Neuronal stem cell (in vitro differentiated cells): Measurements from ENCODE around the gene STK39.

Source experiments
- DNase-seq: peaks from one replicate; pipeline ENCODE4 v3.0.0-alpha.2; 2013; ENCODE audit warnings: low spot score
- H2AFZ ChIP-seq: one replicate; pipeline ENCODE4 v1.6.1; 2013; ENCODE audit warnings: mild to moderate bottlenecking, low read length, inconsistent platforms
- H2AK5ac ChIP-seq: 2 replicates; pipeline ENCODE4 v1.6.1; 2013; ENCODE audit warnings: low read depth, mild to moderate bottlenecking, inconsistent platforms, low read length, moderate library complexity, mixed read lengths
- H2BK120ac ChIP-seq: 2 replicates; pipeline ENCODE4 v1.6.1; 2013; ENCODE audit warnings: low read depth, mild to moderate bottlenecking, inconsistent platforms, low read length, moderate library complexity, mixed read lengths
- H2BK12ac ChIP-seq: one replicate; pipeline ENCODE4 v1.6.1; 2013; ENCODE audit warnings: low read length, inconsistent platforms
- H2BK15ac ChIP-seq: 2 replicates; pipeline ENCODE4 v1.6.1; 2013; ENCODE audit warnings: mild to moderate bottlenecking, low read length, inconsistent platforms, mixed read lengths
- H2BK5ac ChIP-seq: one replicate; pipeline ENCODE4 v1.6.1; 2013; ENCODE audit warnings: inconsistent platforms, mild to moderate bottlenecking, low read length, moderate library complexity
- H3K14ac ChIP-seq: one replicate; pipeline ENCODE4 v1.6.1; 2013; ENCODE audit warnings: low read length, inconsistent platforms
- H3K18ac ChIP-seq: 2 replicates; pipeline ENCODE4 v1.6.1; 2013; ENCODE audit warnings: low read length, inconsistent platforms
- H3K23ac ChIP-seq: 2 replicates; pipeline ENCODE4 v1.6.1; 2013; ENCODE audit warnings: low read depth, mild to moderate bottlenecking, mixed read lengths, low read length, inconsistent platforms; ENCODE audit not compliant: poor library complexity
- H3K27ac ChIP-seq: replicated peaks from 3 replicates; pipeline ENCODE4 v1.5.1; 2013; ENCODE audit warnings: low read length, inconsistent platforms
- H3K27me3 ChIP-seq, 3 experiments: 2 replicates each; pipeline ENCODE4 v1.6.1; 2013; ENCODE audit warnings: low read length in 3 of 3, mild to moderate bottlenecking in 2 of 3, inconsistent platforms in 1 of 3, low read depth in 1 of 3, mixed read lengths in 1 of 3, moderate library complexity in 1 of 3; ENCODE audit not compliant: control insufficient read depth in 3 of 3, insufficient read depth in 3 of 3
- H3K36me3 ChIP-seq, 2 donors: replicated peaks in 1 of 2; 2 replicates each; pipeline ENCODE4 v1.6.1; 2013; ENCODE audit warnings: low read length in 2 of 2; ENCODE audit not compliant: control insufficient read depth in 2 of 2, insufficient read depth in 2 of 2
- H3K4ac ChIP-seq: 2 replicates; pipeline ENCODE4 v1.6.1; 2013; ENCODE audit warnings: inconsistent platforms, mild to moderate bottlenecking, low read length, moderate library complexity
- H3K4me1 ChIP-seq, 2 donors: 1 replicate in 1 of 2; 2 replicates in 1 of 2; pipeline ENCODE4 v1.6.1; 2013; ENCODE audit warnings: low read length in 2 of 2, low read depth in 1 of 2; ENCODE audit not compliant: control insufficient read depth in 2 of 2, insufficient read depth in 1 of 2
- H3K4me2 ChIP-seq: one replicate; pipeline ENCODE4 v1.6.1; 2013; ENCODE audit warnings: mild to moderate bottlenecking, low read length, inconsistent platforms; ENCODE audit not compliant: insufficient read depth, poor library complexity, severe bottlenecking
- H3K4me3 ChIP-seq, 2 donors: 2 replicates each; pipeline ENCODE4 v1.5.1; 2013; ENCODE audit warnings: low read length in 2 of 2, mild to moderate bottlenecking in 2 of 2, inconsistent platforms in 1 of 2, moderate library complexity in 1 of 2
- H3K79me1 ChIP-seq: one replicate; pipeline ENCODE4 v1.6.1; 2013; ENCODE audit warnings: low read depth, mild to moderate bottlenecking, inconsistent platforms, low read length, moderate library complexity
- H3K9ac ChIP-seq: one replicate; pipeline ENCODE4 v1.6.1; 2013; ENCODE audit warnings: mild to moderate bottlenecking, low read depth, low read length, inconsistent platforms; ENCODE audit not compliant: poor library complexity
- H3K9me3 ChIP-seq, 2 donors: replicated peaks in 1 of 2; 2 replicates each; pipeline versions ENCODE3 to v1.6.1; 2013; ENCODE audit warnings: low read length in 2 of 2, mild to moderate bottlenecking in 2 of 2, inconsistent platforms in 1 of 2, low read depth in 1 of 2, mixed read lengths in 1 of 2, moderate library complexity in 1 of 2; ENCODE audit not compliant: control insufficient read depth in 2 of 2, insufficient read depth in 1 of 2
- H4K8ac ChIP-seq: one replicate; pipeline ENCODE4 v1.6.1; 2013; ENCODE audit warnings: low read depth, mild to moderate bottlenecking, inconsistent platforms, low read length, moderate library complexity
- H4K91ac ChIP-seq: one replicate; pipeline ENCODE4 v1.6.1; 2013; ENCODE audit warnings: low read length, low read depth, mild to moderate bottlenecking, inconsistent platforms; ENCODE audit not compliant: poor library complexity
- WGBS, 2 donors: extraction: QIAGEN DNeasy Blood & Tissue Kit; methylation state at CpG; one replicate each; pipeline ENCODE4 v1.1.7; 2013; ENCODE audit warnings: missing lambda C conversion rate in 2 of 2, mixed read lengths in 1 of 2; ENCODE audit not compliant: insufficient read length in 2 of 2, insufficient replicate concordance in 1 of 2; ENCODE audit errors: extremely low coverage in 2 of 2; 5-methylcytosine and 5-hydroxymethylcytosine counted together

Gene STK39

DNA sequence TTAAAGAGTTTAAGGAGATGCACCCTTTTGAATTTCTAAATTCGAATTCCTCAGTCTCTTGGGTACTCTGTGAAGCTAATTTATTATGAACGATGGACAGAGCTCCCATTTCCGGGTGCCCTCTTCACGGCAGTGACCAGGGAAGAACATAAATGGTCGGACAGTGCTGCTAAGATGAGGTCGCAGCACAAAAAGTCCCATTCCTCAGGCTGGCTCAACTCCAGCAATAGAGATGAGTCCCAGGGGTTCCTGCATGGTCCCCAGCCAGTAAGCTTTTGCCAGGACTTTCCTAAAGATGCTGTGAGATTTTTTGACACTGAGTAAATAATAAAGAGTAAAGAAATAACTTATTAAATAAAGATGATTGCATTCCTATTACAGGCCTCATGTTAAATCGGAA is 43.0 kb upstream of the STK39 start:
- no peaks in the 10 kb centered on the region for H3K36me3 ChIP-seq

DNA sequence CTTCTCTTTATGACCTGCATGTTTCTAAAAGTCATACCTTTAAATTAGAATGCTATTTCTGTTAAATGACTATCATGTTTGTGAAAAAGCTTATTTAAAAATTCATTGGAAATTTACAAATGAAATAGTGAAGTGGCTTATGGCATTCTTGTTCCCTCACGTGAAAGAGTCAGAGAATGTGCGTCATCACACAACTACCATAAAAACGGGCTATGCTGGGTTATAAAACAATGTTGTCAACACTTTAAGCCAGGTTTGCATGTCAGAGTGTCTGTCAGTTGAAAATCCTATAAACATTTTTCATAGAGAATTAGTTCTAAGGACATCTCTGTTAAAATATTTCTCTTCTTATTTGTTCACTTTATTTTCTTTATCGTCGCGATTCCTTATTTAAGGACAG is 42.5 kb upstream of the STK39 start:
- Histone ChIP-seq H3K27me3 (no peaks in the 10 kb centered on the region), H3K79me1 (no peaks in the 10 kb centered on the region), H3K4me2 (no peak overlapping the region), H2BK12ac (no peak overlapping the region), H2AFZ (no peak overlapping the region), H3K14ac (no peak overlapping the region), H3K4me3 (no peak overlapping the region), H2BK5ac (no peak overlapping the region), H3K9me3 (no peaks in the 10 kb centered on the region), H3K9ac (no peak overlapping the region), H3K27ac (no peak overlapping the region), H3K4me1 (no peaks in the 10 kb centered on the region), H3K4ac (no peak overlapping the region), H3K36me3 (no peaks in the 10 kb centered on the region), H3K23ac (no peak overlapping the region), H3K18ac (no peak overlapping the region), H2AK5ac (no peak overlapping the region), H2BK15ac (no peak overlapping the region), H4K91ac (no peak overlapping the region), H4K8ac (no peak overlapping the region), H2BK120ac (no peak overlapping the region)
- no peak for DNase-seq
- no CpG with 5 or more reads among the region's 6 CpGs for WGBS, 2 donors

More for the DNA sequence above, 43.0 kb upstream of the STK39 start:
- Histone ChIP-seq H3K4me1 (no peaks in the 10 kb centered on the region), H3K4me2 (no peak overlapping the region), H4K8ac (no peak overlapping the region), H3K4ac (no peak overlapping the region), H2BK15ac (no peak overlapping the region), H3K9me3 (no peaks in the 10 kb centered on the region), H3K23ac (no peak overlapping the region), H3K79me1 (no peaks in the 10 kb centered on the region), H2AK5ac (no peak overlapping the region), H3K27me3 (no peaks in the 10 kb centered on the region), H2BK5ac (no peak overlapping the region), H3K27ac (no peak overlapping the region), H2BK120ac (no peak overlapping the region), H3K9ac (no peak overlapping the region), H2BK12ac (no peak overlapping the region), H4K91ac (no peak overlapping the region), H3K18ac (no peak overlapping the region), H2AFZ (no peak overlapping the region), H3K4me3 (no peak overlapping the region), H3K14ac (no peak overlapping the region)
- no peak for DNase-seq
- no CpG with 5 or more reads among the region's 7 CpGs for WGBS, 2 donors

DNA sequence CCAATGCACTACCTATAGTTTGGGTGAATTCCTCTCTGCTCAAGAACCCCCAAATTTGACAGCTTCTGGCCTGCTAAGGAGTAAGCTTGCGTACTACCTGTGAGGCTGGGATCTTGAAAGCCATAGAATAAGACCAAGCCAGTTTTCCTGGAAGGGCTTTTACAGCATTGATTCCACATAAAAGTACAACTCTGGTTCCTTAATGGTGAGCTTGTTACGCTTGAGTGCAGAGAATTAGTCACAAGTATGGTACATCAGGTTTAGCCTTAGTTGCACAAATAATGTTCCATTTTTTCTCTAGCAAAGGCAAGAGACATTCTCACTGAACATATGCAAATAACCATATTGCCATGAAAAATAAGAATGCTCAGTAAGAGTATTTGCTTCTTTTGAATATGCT is 39.1 kb upstream of the STK39 start:
- no peaks in the 10 kb centered on the region for H3K79me1 ChIP-seq
- no peak overlapping the region for H4K91ac ChIP-seq
- no peak overlapping the region for H3K4me3 ChIP-seq
- H3K9ac ChIP-seq, result no peak overlapping the region
- H2BK120ac ChIP-seq, result no peak overlapping the region
- no peak overlapping the region for H4K8ac ChIP-seq
- no peaks in the 10 kb centered on the region for H3K27me3 ChIP-seq
- no peak overlapping the region for H3K14ac ChIP-seq
- H2BK5ac ChIP-seq, result no peak overlapping the region
- no peak overlapping the region for H3K27ac ChIP-seq
- H3K4me2 ChIP-seq, result no peak overlapping the region
- H2AK5ac ChIP-seq, result no peak overlapping the region
- no peak overlapping the region for H2AFZ ChIP-seq
- H3K9me3 ChIP-seq, result no peaks in the 10 kb centered on the region
- no peak for DNase-seq
- no peak overlapping the region for H2BK15ac ChIP-seq
- no peak overlapping the region for H2BK12ac ChIP-seq
- H3K36me3 ChIP-seq, result no peaks in the 10 kb centered on the region
- WGBS, 2 donors, result no CpG with 5 or more reads among the region's 2 CpGs
- no peak overlapping the region for H3K23ac ChIP-seq
- no peak overlapping the region for H3K4ac ChIP-seq
- H3K18ac ChIP-seq, result no peak overlapping the region
- no peaks in the 10 kb centered on the region for H3K4me1 ChIP-seq

DNA sequence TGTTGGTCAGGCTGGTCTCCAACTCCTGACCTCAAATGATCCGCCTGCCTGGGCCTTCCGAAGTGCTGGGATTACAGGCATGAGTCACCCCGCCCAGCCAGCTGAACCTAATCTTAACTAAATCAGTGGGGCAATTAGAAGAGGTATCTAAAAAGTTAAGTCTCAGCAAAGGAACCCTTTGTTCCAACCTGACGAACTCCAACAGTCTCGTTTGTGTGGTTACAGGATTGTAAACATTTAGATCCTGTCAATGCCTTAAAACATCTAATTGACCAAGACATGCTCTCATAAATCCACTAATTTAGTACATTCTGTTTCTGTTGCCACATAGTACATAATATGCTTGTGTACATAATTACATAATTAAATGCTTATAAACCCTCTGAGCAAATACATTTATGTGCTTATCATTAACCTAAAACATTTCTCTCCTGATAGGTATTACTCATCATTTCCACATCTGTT is 31.1 kb upstream of the STK39 start:
- H4K91ac ChIP-seq, result no peak overlapping the region
- H2BK5ac ChIP-seq, result no peak overlapping the region
- no peak overlapping the region for H2BK12ac ChIP-seq
- no peak overlapping the region for H4K8ac ChIP-seq
- no peaks in the 10 kb centered on the region for H3K4me1 ChIP-seq
- H3K9me3 ChIP-seq, result no peaks in the 10 kb centered on the region
- H2BK15ac ChIP-seq, result no peak overlapping the region
- no peaks in the 10 kb centered on the region for H3K79me1 ChIP-seq
- no CpG with 5 or more reads among the region's 5 CpGs for WGBS, 2 donors
- H3K4me2 ChIP-seq, result no peak overlapping the region
- no peak overlapping the region for H2AK5ac ChIP-seq
- H3K18ac ChIP-seq, result no peak overlapping the region
- no peaks in the 10 kb centered on the region for H3K36me3 ChIP-seq
- no peak overlapping the region for H3K23ac ChIP-seq
- no peak overlapping the region for H2BK120ac ChIP-seq
- no peak overlapping the region for H3K14ac ChIP-seq
- H2AFZ ChIP-seq, result no peak overlapping the region
- H3K27me3 ChIP-seq, result no peaks in the 10 kb centered on the region
- H3K4me3 ChIP-seq, result no peak overlapping the region
- no peak overlapping the region for H3K9ac ChIP-seq
- DNase-seq, result no peak
- no peak overlapping the region for H3K4ac ChIP-seq
- no peak overlapping the region for H3K27ac ChIP-seq
